Measurements from ENCODE around the gene MYOM1.
"Not testable (repeated sequence)": the region's sequence is repeated elsewhere in the genome, so short reads cannot be mapped to it uniquely, and the experiment has no call there.

Gene MYOM1

GRCh38 chr18:3220868-3221267, 1.1 kb upstream of the MYOM1 start:
- not testable (repeated sequence) for DNase-seq (ENCODE audit: low read depth in 2 of 2)

- DNase-seq (ENCODE audit: low read depth in 2 of 2), result no peak
Measured at GRCh38 chr18:3219241-3219630, 532 bp downstream of the MYOM1 start.

GRCh38 chr18:3218819-3219218, 949 bp downstream of the MYOM1 start:
- DNase-seq (ENCODE audit: low read depth in 2 of 2), result no peak

- DNase-seq (ENCODE audit: low read depth in 2 of 2), result no peak
Measured at GRCh38 chr18:3217948-3218647, 1.7 kb downstream of the MYOM1 start.

- no peak for DNase-seq (ENCODE audit: low read depth in 2 of 2)
Measured at GRCh38 chr18:3216987-3217386, 2.8 kb downstream of the MYOM1 start.

GRCh38 chr18:3214855-3215637, 4.7 kb downstream of the MYOM1 start:
- DNase-seq (ENCODE audit: low read depth in 2 of 2), result no peak

GRCh38 chr18:3213300-3214059, 6.3 kb downstream of the MYOM1 start:
- DNase-seq (ENCODE audit: low read depth in 2 of 2), result no peak

- DNase-seq (ENCODE audit: low read depth in 2 of 2), result no peak
Measured at GRCh38 chr18:3212657-3213056, 7.1 kb downstream of the MYOM1 start.

GRCh38 chr18:3211236-3211992, 8.4 kb downstream of the MYOM1 start:
- no peak for DNase-seq (ENCODE audit: low read depth in 2 of 2)

- no peak for DNase-seq (ENCODE audit: low read depth in 2 of 2)
Measured at GRCh38 chr18:3209859-3210569, 9.8 kb downstream of the MYOM1 start.

GRCh38 chr18:3207565-3207964, 12.2 kb downstream of the MYOM1 start:
- no peak for DNase-seq (ENCODE audit: low read depth in 2 of 2)

GRCh38 chr18:3205239-3205638, 14.5 kb downstream of the MYOM1 start:
- DNase-seq (ENCODE audit: low read depth in 2 of 2), result no peak

- no peak for DNase-seq (ENCODE audit: low read depth in 2 of 2)
Measured at GRCh38 chr18:3199942-3200645, 19.7 kb downstream of the MYOM1 start.

- not testable (repeated sequence) for DNase-seq (ENCODE audit: low read depth in 2 of 2)
Measured at GRCh38 chr18:3198260-3198860, 21.4 kb downstream of the MYOM1 start.

GRCh38 chr18:3194947-3195612, 24.7 kb downstream of the MYOM1 start:
- DNase-seq (ENCODE audit: low read depth in 2 of 2), result no peak

GRCh38 chr18:3193331-3193730, 26.4 kb downstream of the MYOM1 start:
- no peak for DNase-seq (ENCODE audit: low read depth in 2 of 2)

- no peak for DNase-seq (ENCODE audit: low read depth in 2 of 2)
Measured at GRCh38 chr18:3192752-3193151, 27.0 kb downstream of the MYOM1 start.

- DNase-seq (ENCODE audit: low read depth in 2 of 2), result no peak
Measured at GRCh38 chr18:3192286-3192685, 27.5 kb downstream of the MYOM1 start.

- no peak for DNase-seq (ENCODE audit: low read depth in 2 of 2)
Measured at GRCh38 chr18:3190610-3191009, 29.2 kb downstream of the MYOM1 start.

- no peak for DNase-seq (ENCODE audit: low read depth in 2 of 2)
Measured at GRCh38 chr18:3189884-3190283, 29.9 kb downstream of the MYOM1 start.

All from fibroblast of skin of left biceps (primary cell).